ENCODE data around the gene SMYD2.

- no peak for TF ChIP-seq POLR2A (IDR thresholded peaks at IDR 0.05)
- TF ChIP-seq POLR2AphosphoS5 (IDR thresholded peaks at IDR 0.05) = no peak
- no peak for TF ChIP-seq EP300 (IDR thresholded peaks at IDR 0.05)
Measured at GRCh38 chr1:214251354-214251753, 29.6 kb upstream of the SMYD2 start.

Measured in stomach (tissue), 4 donors.